ENCODE data around the gene FAIM2.

- TF ChIP-seq POLR2AphosphoS5 (IDR thresholded peaks at IDR 0.05; ENCODE audit: low read depth) = no peak
- no peak for TF ChIP-seq CTCF (conservative IDR thresholded peaks at IDR 0.05; ENCODE audit: low read depth in 2 of 2)
- TF ChIP-seq REST (IDR thresholded peaks at IDR 0.05; ENCODE audit: unreplicated experiment) = no peak
- TF ChIP-seq CREB1 (CRISPR knock-in tag; IDR thresholded peaks at IDR 0.05; ENCODE audit: low read depth) = no peak
- no peak for TF ChIP-seq EZH2 (IDR thresholded peaks at IDR 0.05; ENCODE audit: low read depth, unreplicated experiment)
- no peak for TF ChIP-seq NANOG (IDR thresholded peaks at IDR 0.05; ENCODE audit: borderline replicate concordance)
Measured at GRCh38 chr12:49929581-49929980, 25.9 kb upstream of the FAIM2 start.

Data from GM23338 (cell line).